ENCODE measurements around the gene WASF3.

The WASF3 gene

GRCh38 chr13:26596458-26596857, 39.0 kb downstream of the WASF3 start:
- TF ChIP-seq CTCF (IDR thresholded peaks at IDR 0.05; ENCODE audit: low read length), result no peak
- no peak for TF ChIP-seq EZH2 (IDR thresholded peaks at IDR 0.05; ENCODE audit: borderline replicate concordance, low read length)
- no peaks in the 10 kb centered on the region for H3K36me3 ChIP-seq (ENCODE audit: insufficient read depth, low read length)
- H3K79me2 ChIP-seq (ENCODE audit: insufficient read depth, low read length), result no peaks in the 10 kb centered on the region
- H3K9ac ChIP-seq (ENCODE audit: low read length), result no peak overlapping the region
- H3K27me3 ChIP-seq (ENCODE audit: insufficient read depth, low read length), result no peaks in the 10 kb centered on the region
- H3K4me1 ChIP-seq (ENCODE audit: insufficient read depth, low read length, severe bottlenecking), result no peaks in the 10 kb centered on the region
- H4K20me1 ChIP-seq (ENCODE audit: insufficient read depth, low read length), result no peaks in the 10 kb centered on the region
- no peaks in the 10 kb centered on the region for H3K9me2 ChIP-seq (ENCODE audit: low read depth, low read length)
- no peak overlapping the region for H3K4me2 ChIP-seq (ENCODE audit: low read length)
- H3K9me3 ChIP-seq (ENCODE audit: low read length), result no peaks in the 10 kb centered on the region
- no peak overlapping the region for H3K4me3 ChIP-seq (ENCODE audit: low read depth, low read length, poor library complexity, severe bottlenecking)
- no peak overlapping the region for H2AFZ ChIP-seq (ENCODE audit: low read length)
- no peaks in the 10 kb centered on the region for H3F3A ChIP-seq (ENCODE audit: insufficient read depth, low read length)
- H3K27ac ChIP-seq (ENCODE audit: low read depth, low read length, poor library complexity, severe bottlenecking), result no peak overlapping the region

GRCh38 chr13:26599403-26599802, 41.9 kb downstream of the WASF3 start:
- no peaks in the 10 kb centered on the region for H3K79me2 ChIP-seq (ENCODE audit: insufficient read depth, low read length)
- H3K4me3 ChIP-seq (ENCODE audit: low read depth, low read length, poor library complexity, severe bottlenecking), result no peak overlapping the region
- H3K9ac ChIP-seq (ENCODE audit: low read length), result no peak overlapping the region
- H4K20me1 ChIP-seq (ENCODE audit: insufficient read depth, low read length), result no peaks in the 10 kb centered on the region
- H2AFZ ChIP-seq (ENCODE audit: low read length), result no peak overlapping the region
- H3K27ac ChIP-seq (ENCODE audit: low read depth, low read length, poor library complexity, severe bottlenecking), result no peak overlapping the region
- no peak for TF ChIP-seq CTCF (IDR thresholded peaks at IDR 0.05; ENCODE audit: low read length)
- TF ChIP-seq EZH2 (IDR thresholded peaks at IDR 0.05; ENCODE audit: borderline replicate concordance, low read length), result no peak
- H3F3A ChIP-seq (ENCODE audit: insufficient read depth, low read length), result no peaks in the 10 kb centered on the region
- H3K9me3 ChIP-seq (ENCODE audit: low read length), result no peaks in the 10 kb centered on the region
- H3K4me2 ChIP-seq (ENCODE audit: low read length), result no peak overlapping the region
- no peaks in the 10 kb centered on the region for H3K9me2 ChIP-seq (ENCODE audit: low read depth, low read length)
- no peaks in the 10 kb centered on the region for H3K27me3 ChIP-seq (ENCODE audit: insufficient read depth, low read length)
- no peaks in the 10 kb centered on the region for H3K36me3 ChIP-seq (ENCODE audit: insufficient read depth, low read length)
- H3K4me1 ChIP-seq (ENCODE audit: insufficient read depth, low read length, severe bottlenecking), result no peaks in the 10 kb centered on the region

- Histone ChIP-seq H3K9ac (ENCODE audit: low read length) (no peak overlapping the region), H4K20me1 (ENCODE audit: insufficient read depth, low read length) (no peaks in the 10 kb centered on the region), H3K27ac (ENCODE audit: low read depth, low read length, poor library complexity, severe bottlenecking) (no peak overlapping the region), H3K4me2 (ENCODE audit: low read length) (no peak overlapping the region), H3K79me2 (ENCODE audit: insufficient read depth, low read length) (no peaks in the 10 kb centered on the region), H3K4me3 (ENCODE audit: low read depth, low read length, poor library complexity, severe bottlenecking) (no peak overlapping the region), H3K36me3 (ENCODE audit: insufficient read depth, low read length) (no peaks in the 10 kb centered on the region), H3K27me3 (ENCODE audit: insufficient read depth, low read length) (no peaks in the 10 kb centered on the region), H3K9me2 (ENCODE audit: low read depth, low read length) (no peaks in the 10 kb centered on the region), H3F3A (ENCODE audit: insufficient read depth, low read length) (no peaks in the 10 kb centered on the region), H2AFZ (ENCODE audit: low read length) (no peak overlapping the region), H3K9me3 (ENCODE audit: low read length) (no peaks in the 10 kb centered on the region), H3K4me1 (ENCODE audit: insufficient read depth, low read length, severe bottlenecking) (no peaks in the 10 kb centered on the region)
- TF ChIP-seq EZH2 (IDR thresholded peaks at IDR 0.05; ENCODE audit: borderline replicate concordance, low read length) (no peak), CTCF (IDR thresholded peaks at IDR 0.05; ENCODE audit: low read length) (no peak)
These were observed 42.4 kb downstream of the WASF3 start for GRCh38 chr13:26599860-26600259.
